Breast epithelium (tissue), 4 donors: ENCODE data around the gene FXYD2. TPM values are rescaled to one million over a fixed set of nuclear protein-coding genes. Genes with fewer than 3 reads are reported as not detected.

Experiments
- DNase-seq, 2 donors: peaks; one replicate each; pipeline ENCODE4 v3.0.0-alpha.2; 2019; ENCODE audit warnings: low spot score in 2 of 2
- H3K27ac ChIP-seq, 2 donors: fragments of 200-600 bp; sonication (generic) in 1 of 2; one replicate each; pipeline ENCODE4 v1.5.1; 2016 to 2019; ENCODE audit warnings: mild to moderate bottlenecking in 1 of 2
- H3K27me3 ChIP-seq, 2 donors: fragments of 200-600 bp; sonication (generic) in 1 of 2; one replicate each; pipeline versions ENCODE4 v1.5.1 to v1.6.0; 2017 to 2019; ENCODE audit warnings: control low read depth in 1 of 2, mild to moderate bottlenecking in 1 of 2
- H3K36me3 ChIP-seq: fragments of 200-600 bp; one replicate; pipeline ENCODE4 v1.5.1; 2019
- H3K4me1 ChIP-seq, 2 donors: fragments of 200-600 bp; sonication (generic); one replicate each; pipeline ENCODE4 v1.5.1; 2016 to 2019; ENCODE audit warnings: control low read depth in 1 of 2
- H3K4me3 ChIP-seq, 3 donors: fragments of 200-600 bp; sonication (generic); 1 replicate in 2 of 3; 2 replicates in 1 of 3; pipeline ENCODE4 v1.5.1; 2016 to 2019; ENCODE audit warnings: mild to moderate bottlenecking in 3 of 3, moderate library complexity in 2 of 3
- H3K9me3 ChIP-seq, 2 donors: fragments of 200-600 bp; sonication (generic) in 1 of 2; one replicate each; pipeline ENCODE4 v1.5.1; 2016 to 2019; ENCODE audit warnings: control low read depth in 1 of 2
- CTCF ChIP-seq, 3 donors: fragments of 450-650 bp; IDR thresholded peaks; one replicate each; pipeline ENCODE4 v1.5.1; 2016 to 2017; ENCODE audit warnings: antibody characterized with exemption in 3 of 3, mild to moderate bottlenecking in 3 of 3, moderate library complexity in 3 of 3
- POLR2A ChIP-seq: fragments of 450-650 bp; IDR thresholded peaks from one replicate; pipeline ENCODE4 v1.6.1; 2016; ENCODE audit warnings: antibody characterized with exemption, mild to moderate bottlenecking, moderate library complexity
- POLR2AphosphoS5 ChIP-seq, 3 donors: sonication (generic); formaldehyde crosslinking; IDR thresholded peaks; one replicate each; pipeline ENCODE4 v1.6.1; 2017; ENCODE audit warnings: antibody characterized with exemption in 3 of 3
- intact Hi-C: fragments of 100-400 bp; cut with DNase I; formaldehyde crosslinking; loops from one replicate; pipeline ENCODE4 v1.15.1; 2023; ENCODE audit warnings: low total_unique reads
- total RNA-seq, 3 donors: library from RNA; depleted of rRNA; stranded (reverse); fragments of >200 nt; gene quantifications; one replicate each; pipeline ENCODE4 v1.1.0, GENCODE V29; 2016

FXYD2 gene
- total RNA-seq, 3 donors from 2014 or later = 0.66 to 2.0 (median 1.3) TPM

GRCh38 chr11:117771841-117772240 is 52.7 kb downstream of the FXYD2 start:
- TF ChIP-seq POLR2A = no peak
- no peak for TF ChIP-seq CTCF (IDR thresholded peaks at IDR 0.05)
- TF ChIP-seq POLR2AphosphoS5 (IDR thresholded peaks at IDR 0.05) = no peak

DNA sequence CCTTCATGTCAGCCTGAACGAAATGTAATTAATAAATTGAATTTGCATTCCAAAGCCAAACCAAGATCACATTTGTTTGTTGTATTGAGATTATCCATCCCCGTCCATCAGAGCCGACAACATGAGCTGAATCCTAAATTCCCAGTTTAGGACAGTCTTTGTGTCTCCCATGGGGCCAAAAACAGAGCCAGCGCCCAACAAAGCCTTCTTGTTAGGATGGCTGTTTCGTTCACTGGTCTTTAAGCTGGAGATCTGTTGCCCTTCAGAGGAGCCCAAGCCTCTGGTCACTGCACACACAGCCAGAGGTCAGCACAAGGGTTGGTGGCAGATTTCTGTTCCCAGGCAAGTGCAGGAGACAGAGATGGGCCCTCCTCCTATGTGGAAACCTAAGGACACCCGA is 53.3 kb downstream of the FXYD2 start:
- no peak for TF ChIP-seq POLR2A
- TF ChIP-seq POLR2AphosphoS5 (IDR thresholded peaks at IDR 0.05) = no peak
- no peak for TF ChIP-seq CTCF (IDR thresholded peaks at IDR 0.05)
- Histone ChIP-seq H3K4me3 (no peak overlapping the region), H3K27me3 (no peaks in the 10 kb centered on the region), H3K9me3 (no peaks in the 10 kb centered on the region), H3K27ac (no peak overlapping the region), H3K36me3 (no peaks in the 10 kb centered on the region), H3K4me1 (no peaks in the 10 kb centered on the region)
- no peak for DNase-seq
- intact Hi-C loops = no loop called here

More at GRCh38 chr11:117771841-117772240, 52.7 kb downstream of the FXYD2 start:
- no peak overlapping the region for H3K4me3 ChIP-seq
- no peak for DNase-seq
- no peaks in the 10 kb centered on the region for H3K4me1 ChIP-seq
- no peaks in the 10 kb centered on the region for H3K36me3 ChIP-seq
- no peaks in the 10 kb centered on the region for H3K9me3 ChIP-seq
- intact Hi-C loops = no loop called here
- H3K27me3 ChIP-seq = no peaks in the 10 kb centered on the region
- H3K27ac ChIP-seq = no peak overlapping the region

DNA sequence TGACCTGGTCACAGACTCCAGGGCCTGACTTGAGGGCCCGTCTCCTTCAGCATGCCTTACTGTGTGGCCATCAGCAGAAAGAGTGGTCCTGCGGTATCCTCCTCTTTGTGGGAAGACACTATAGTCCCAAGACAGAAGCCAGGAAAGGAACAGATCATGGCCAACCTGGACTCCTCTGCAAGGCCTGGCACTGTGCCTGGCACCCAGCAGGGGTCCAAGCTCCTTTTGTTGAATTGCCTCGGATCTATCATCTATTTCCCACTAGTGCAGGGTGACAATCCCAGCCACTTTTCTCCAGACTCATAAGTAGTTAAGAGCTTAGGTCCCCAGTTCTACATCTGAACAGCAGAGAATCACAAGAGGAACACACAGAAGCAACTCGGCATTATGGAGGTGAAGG is 54.5 kb downstream of the FXYD2 start:
- no peaks in the 10 kb centered on the region for H3K36me3 ChIP-seq
- TF ChIP-seq CTCF (IDR thresholded peaks at IDR 0.05) (no peak), POLR2AphosphoS5 (IDR thresholded peaks at IDR 0.05) (no peak), POLR2A (no peak)
- H3K27me3 ChIP-seq = no peaks in the 10 kb centered on the region
- no peak overlapping the region for H3K4me3 ChIP-seq
- no peaks in the 10 kb centered on the region for H3K4me1 ChIP-seq
- no peak for DNase-seq
- intact Hi-C loops = no loop called here
- no peaks in the 10 kb centered on the region for H3K9me3 ChIP-seq
- no peak overlapping the region for H3K27ac ChIP-seq

Other genes starting within 250 kb of the FXYD2 start
- gene DSCAML1, start 27.5 kb downstream of the FXYD2 start, total RNA-seq = 1 to 10 TPM in 1 of 3 donors, under 1 TPM in 2; 0.33 to 1.8 (median 0.64) TPM
- 10 to 100 TPM; 16.0 to 25.0 (median 20.3) TPM for gene FXYD6, start 51.9 kb upstream of the FXYD2 start, total RNA-seq
- gene TMPRSS13, start 104.7 kb upstream of the FXYD2 start, total RNA-seq = 10 to 100 TPM in 2 of 3 donors, under 1 TPM in 1; 0.32 to 34.0 (median 12.5) TPM
- gene IL10RA, start 161.7 kb upstream of the FXYD2 start, total RNA-seq = 10 to 100 TPM in 2 of 3 donors, 1 to 10 TPM in 1; 9.8 to 47.5 (median 13.3) TPM